IMR-90 (cell line): ENCODE measurements around the gene GPR39. TPM values are rescaled to one million over a fixed set of nuclear protein-coding genes. Genes with fewer than 3 reads are reported as not detected.

Experiments used
- ATAC-seq: fragments of 200-7000 bp; cut with Tn5 transposase; 2 replicates; pipeline ENCODE4 v1.9.1; 2020; ENCODE audit warnings: low read depth, mild to moderate bottlenecking, moderate library complexity
- BruUV-seq: library from RNA; stranded (reverse); fragments of 400-500 nt; replicated peaks from 2 replicates; lab custom pipeline; 2021; lab: Mats Ljungman, UMichigan
- CTCF ChIA-PET: fragments of 300-600 bp; formaldehyde crosslinking; extraction: SDS; loops from one replicate; lab custom pipeline; 2021; ENCODE audit warnings: antibody characterized with exemption; lab: Yijun Ruan, JAX
- POLR2A ChIA-PET: fragments of 300-600 bp; sonication (Branson Sonifier 250); formaldehyde crosslinking; loops from one replicate; lab custom pipeline; 2022; ENCODE audit warnings: antibody characterized with exemption; ENCODE audit not compliant: unreplicated experiment; lab: Charles Lee
- DNase-seq: peaks from one replicate; pipeline ENCODE4 v3.0.0; 2013
- H2AFZ ChIP-seq: replicated peaks from 2 replicates; pipeline ENCODE3; 2013; ENCODE audit warnings: low read length, mild to moderate bottlenecking; ENCODE audit not compliant: poor library complexity
- H2AK5ac ChIP-seq: 2 replicates; pipeline ENCODE4 v1.6.1; 2013; ENCODE audit warnings: low read depth, low read length, inconsistent platforms
- H2AK9ac ChIP-seq: replicated peaks from 2 replicates; pipeline ENCODE3; 2013; ENCODE audit warnings: mild to moderate bottlenecking, low read depth, low read length, moderate library complexity; ENCODE audit not compliant: poor library complexity
- H2BK120ac ChIP-seq: 2 replicates; pipeline ENCODE4 v1.6.1; 2013; ENCODE audit warnings: low read depth, low read length, inconsistent platforms
- H2BK15ac ChIP-seq: 3 replicates; pipeline ENCODE4 v1.6.1; 2013; ENCODE audit warnings: low read depth, low read length, inconsistent platforms
- H2BK20ac ChIP-seq: 2 replicates; pipeline ENCODE4 v1.6.1; 2013; ENCODE audit warnings: low read depth, mild to moderate bottlenecking, inconsistent platforms, low read length, moderate library complexity
- H2BK5ac ChIP-seq: 2 replicates; pipeline ENCODE4 v1.6.1; 2013; ENCODE audit warnings: mild to moderate bottlenecking, low read depth, low read length, inconsistent platforms; ENCODE audit not compliant: poor library complexity, severe bottlenecking
- H3K14ac ChIP-seq: replicated peaks from 2 replicates; pipeline ENCODE4 v1.6.1; 2013; ENCODE audit warnings: low read depth, low read length, inconsistent platforms
- H3K18ac ChIP-seq: 2 replicates; pipeline ENCODE4 v1.6.1; 2013; ENCODE audit warnings: low read depth, low read length, control low read depth
- H3K23ac ChIP-seq: 2 replicates; pipeline ENCODE4 v1.6.1; 2013; ENCODE audit warnings: low read depth, low read length, inconsistent platforms
- H3K27ac ChIP-seq: 2 replicates; pipeline ENCODE4 v1.5.1; 2013; ENCODE audit warnings: mild to moderate bottlenecking, control low read depth, low read length; ENCODE audit not compliant: insufficient read depth
- H3K27me3 ChIP-seq: 2 replicates; pipeline ENCODE4 v1.6.1; 2013; ENCODE audit warnings: low read length; ENCODE audit not compliant: control insufficient read depth, insufficient read depth
- H3K36me3 ChIP-seq: 2 replicates; pipeline ENCODE4 v1.6.1; 2013; ENCODE audit warnings: low read length, mixed read lengths; ENCODE audit not compliant: control insufficient read depth, insufficient read depth
- H3K4ac ChIP-seq: 2 replicates; pipeline ENCODE4 v1.6.1; 2013; ENCODE audit warnings: low read depth, low read length, inconsistent platforms
- H3K4me1 ChIP-seq: 2 replicates; pipeline ENCODE4 v1.6.1; 2013; ENCODE audit warnings: low read length, mixed read lengths; ENCODE audit not compliant: control insufficient read depth, insufficient read depth
- H3K4me2 ChIP-seq: 2 replicates; pipeline ENCODE4 v1.6.1; 2013; ENCODE audit warnings: low read depth, mild to moderate bottlenecking, control low read depth, low read length, moderate library complexity
- H3K4me3 ChIP-seq: 2 replicates; pipeline ENCODE4 v1.5.1; 2013; ENCODE audit warnings: low read depth, mild to moderate bottlenecking, control low read depth, low read length, moderate library complexity; ENCODE audit not compliant: insufficient read depth
- H3K56ac ChIP-seq: 2 replicates; pipeline ENCODE4 v1.6.1; 2013; ENCODE audit warnings: low read length, inconsistent platforms; ENCODE audit not compliant: insufficient read depth; ENCODE audit errors: extremely low read depth
- H3K79me1 ChIP-seq, 2 experiments: 2 replicates each; pipeline ENCODE4 v1.6.1; 2013; ENCODE audit warnings: low read length in 2 of 2, inconsistent platforms in 1 of 2, low read depth in 1 of 2
- H3K9ac ChIP-seq: 2 replicates; pipeline ENCODE4 v1.6.1; 2013; ENCODE audit warnings: low read depth, low read length, control low read depth
- H3K9me1 ChIP-seq: 2 replicates; pipeline ENCODE4 v1.6.1; 2013; ENCODE audit warnings: low read length, inconsistent platforms; ENCODE audit not compliant: insufficient read depth
- H3K9me3 ChIP-seq: 2 replicates; pipeline ENCODE4 v1.6.1; 2013; ENCODE audit warnings: low read length; ENCODE audit not compliant: control insufficient read depth, insufficient read depth
- H4K20me1 ChIP-seq: 2 replicates; pipeline ENCODE4 v1.6.1; 2013; ENCODE audit warnings: low read length, inconsistent platforms; ENCODE audit not compliant: insufficient read depth
- H4K5ac ChIP-seq: 2 replicates; pipeline ENCODE4 v1.6.1; 2013; ENCODE audit warnings: mild to moderate bottlenecking, low read depth, low read length, control low read depth
- H4K8ac ChIP-seq, 2 experiments: 2 replicates each; pipeline ENCODE4 v1.6.1; 2013; ENCODE audit warnings: low read depth in 2 of 2, low read length in 2 of 2, control low read depth in 1 of 2, inconsistent platforms in 1 of 2
- H4K91ac ChIP-seq: 2 replicates; pipeline ENCODE4 v1.6.1; 2013; ENCODE audit warnings: low read depth, low read length, inconsistent platforms; ENCODE audit not compliant: insufficient read depth
- MAFK ChIP-seq: IDR thresholded peaks from 2 replicates; pipeline ENCODE4 v1.6.1; 2012; ENCODE audit warnings: low read depth, low read length, improper control_type of control experiment
- MAZ ChIP-seq: IDR thresholded peaks from 2 replicates; pipeline ENCODE4 v1.6.1; 2012; ENCODE audit warnings: low read depth, mild to moderate bottlenecking, low read length, improper control_type of control experiment, moderate library complexity, borderline replicate concordance
- MXI1 ChIP-seq: IDR thresholded peaks from 2 replicates; pipeline ENCODE4 v1.6.1; 2012; ENCODE audit warnings: low read depth, mild to moderate bottlenecking, low read length, moderate library complexity, borderline replicate concordance
- NFE2L2 ChIP-seq: fragments of 150-350 bp; IDR thresholded peaks from 2 replicates; pipeline ENCODE4 v1.6.1; 2016; ENCODE audit warnings: low read depth, mild to moderate bottlenecking, low read length
- RAD21 ChIP-seq: IDR thresholded peaks from 2 replicates; pipeline ENCODE4 v1.6.1; 2012; ENCODE audit warnings: low read length, improper control_type of control experiment
- RFX5 ChIP-seq: IDR thresholded peaks from 2 replicates; pipeline ENCODE4 v1.8.0; 2012; ENCODE audit warnings: low read depth, mild to moderate bottlenecking, low read length, moderate library complexity
- SMC3 ChIP-seq: fragments of 150-350 bp; IDR thresholded peaks from 2 replicates; pipeline ENCODE4 v1.6.1; 2016; ENCODE audit warnings: low read depth, mild to moderate bottlenecking, antibody characterized with exemption, low read length, moderate library complexity
- WGBS, 2 experiments: methylation state at CpG; one replicate each; pipeline versions ENCODE4 v1.1.5 to v1.1.7; 2013; ENCODE audit warnings: missing lambda C conversion rate in 2 of 2; ENCODE audit not compliant: insufficient read length in 1 of 2; ENCODE audit errors: extremely low coverage in 2 of 2; 5-methylcytosine and 5-hydroxymethylcytosine counted together
- dilution Hi-C: fragments of 300-500 bp; cut with HindIII; formaldehyde crosslinking; loops from one replicate; pipeline ENCODE4 v1.14.3; 2018; ENCODE audit warnings: low sequenced_read_pairs; ENCODE audit not compliant: unreplicated experiment
- in situ Hi-C: fragments of 300-500 bp; cut with MboI; formaldehyde crosslinking; loops from 3 replicates; pipeline ENCODE4 v1.14.3; 2019; ENCODE audit warnings: low sequenced_read_pairs, inconsistent platforms, mixed read lengths
- intact Hi-C: fragments of 100-400 bp; cut with micrococcal nuclease; formaldehyde crosslinking; loops from 2 replicates; pipeline ENCODE4 v1.10.0; 2022
- polyA plus RNA-seq, 3 experiments: library from polyadenylated mRNA; depleted of rRNA; stranded (reverse); fragments of >200 nt; gene quantifications; 2 replicates each; pipeline ENCODE4 v1.2.3, GENCODE V29; 2012; ENCODE audit warnings: low replicate concordance in 1 of 3
- total RNA-seq: library from RNA; depleted of rRNA; stranded (reverse); fragments of >200 nt; gene quantifications from 2 replicates; pipeline ENCODE4 v1.2.3, GENCODE V29; 2012
- TF ChIP-seq, protein P1 (sequence below): conservative IDR thresholded peaks from 2 replicates; pipeline ENCODE4 v1.5.1; 2012; ENCODE audit warnings: mild to moderate bottlenecking, low read depth, low read length, improper control_type of control experiment

The GPR39 gene
- total and polyA plus RNA-seq, 2 of the 4 experiments (the other 2 are of a cell fraction) = 4.4 to 9.0 TPM

GRCh38 chr2:132567682-132568081, 151.1 kb downstream of the GPR39 start:
- Histone ChIP-seq H3K9me1 (no peaks in the 10 kb centered on the region; the same call in 1 of the 2 replicates), H3K9ac (no peak overlapping the region), H2BK120ac (no peak overlapping the region), H2AK9ac (no peak overlapping the region), H3K18ac (no peak overlapping the region), H3K4me2 (no peak overlapping the region), H3K27ac (no peak overlapping the region), H4K91ac (no peak overlapping the region), H3K4me1 (no peaks in the 10 kb centered on the region), H3K4ac (no peak overlapping the region), H3K79me1 (no peaks in the 10 kb centered on the region), H3K36me3 (no peaks in the 10 kb centered on the region), H4K5ac (no peak overlapping the region), H3K4me3 (no peak overlapping the region), H2BK5ac (no peak overlapping the region), H4K8ac (no peak overlapping the region), H3K9me3 (no peaks in the 10 kb centered on the region), H2BK15ac (no peak overlapping the region), H2BK20ac (no peak overlapping the region), H3K14ac (no peak overlapping the region), H4K20me1 (no peaks in the 10 kb centered on the region), H3K27me3 (peaks cover 12% of the 10 kb centered on the region), H2AFZ (no peak overlapping the region), H2AK5ac (no peak overlapping the region), H3K56ac (no peak overlapping the region), H3K23ac (no peak overlapping the region)
- POLR2A ChIA-PET = no interaction called here
- dilution Hi-C loops = no loop called here
- TF ChIP-seq SMC3 = no peak
- TF ChIP-seq MXI1 = no peak
- no peak for TF ChIP-seq RAD21
- no peak for TF ChIP-seq MAFK
- TF ChIP-seq RFX5 = no peak
- TF ChIP-seq MAZ = no peak
- no peak for TF ChIP-seq NFE2L2
- TF ChIP-seq, protein P1, sequence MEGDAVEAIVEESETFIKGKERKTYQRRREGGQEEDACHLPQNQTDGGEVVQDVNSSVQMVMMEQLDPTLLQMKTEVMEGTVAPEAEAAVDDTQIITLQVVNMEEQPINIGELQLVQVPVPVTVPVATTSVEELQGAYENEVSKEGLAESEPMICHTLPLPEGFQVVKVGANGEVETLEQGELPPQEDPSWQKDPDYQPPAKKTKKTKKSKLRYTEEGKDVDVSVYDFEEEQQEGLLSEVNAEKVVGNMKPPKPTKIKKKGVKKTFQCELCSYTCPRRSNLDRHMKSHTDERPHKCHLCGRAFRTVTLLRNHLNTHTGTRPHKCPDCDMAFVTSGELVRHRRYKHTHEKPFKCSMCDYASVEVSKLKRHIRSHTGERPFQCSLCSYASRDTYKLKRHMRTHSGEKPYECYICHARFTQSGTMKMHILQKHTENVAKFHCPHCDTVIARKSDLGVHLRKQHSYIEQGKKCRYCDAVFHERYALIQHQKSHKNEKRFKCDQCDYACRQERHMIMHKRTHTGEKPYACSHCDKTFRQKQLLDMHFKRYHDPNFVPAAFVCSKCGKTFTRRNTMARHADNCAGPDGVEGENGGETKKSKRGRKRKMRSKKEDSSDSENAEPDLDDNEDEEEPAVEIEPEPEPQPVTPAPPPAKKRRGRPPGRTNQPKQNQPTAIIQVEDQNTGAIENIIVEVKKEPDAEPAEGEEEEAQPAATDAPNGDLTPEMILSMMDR = no peak
- WGBS, 2 experiments = no CpG with 5 or more reads among the region's 5 CpGs
- CTCF ChIA-PET = no interaction called here
- intact Hi-C loops = no loop called here
- no TSS peak for BruUV-seq
- DNase-seq (no peak), ATAC-seq (no peak)
- in situ Hi-C loops = no loop called here
